ENCODE data around the gene UCP3. TPM values are rescaled to one million over a fixed set of nuclear protein-coding genes. Genes with fewer than 3 reads are reported as not detected.

The UCP3 gene
- total RNA-seq, 1 experiment from 2014 or later: 1.3 TPM

DNA sequence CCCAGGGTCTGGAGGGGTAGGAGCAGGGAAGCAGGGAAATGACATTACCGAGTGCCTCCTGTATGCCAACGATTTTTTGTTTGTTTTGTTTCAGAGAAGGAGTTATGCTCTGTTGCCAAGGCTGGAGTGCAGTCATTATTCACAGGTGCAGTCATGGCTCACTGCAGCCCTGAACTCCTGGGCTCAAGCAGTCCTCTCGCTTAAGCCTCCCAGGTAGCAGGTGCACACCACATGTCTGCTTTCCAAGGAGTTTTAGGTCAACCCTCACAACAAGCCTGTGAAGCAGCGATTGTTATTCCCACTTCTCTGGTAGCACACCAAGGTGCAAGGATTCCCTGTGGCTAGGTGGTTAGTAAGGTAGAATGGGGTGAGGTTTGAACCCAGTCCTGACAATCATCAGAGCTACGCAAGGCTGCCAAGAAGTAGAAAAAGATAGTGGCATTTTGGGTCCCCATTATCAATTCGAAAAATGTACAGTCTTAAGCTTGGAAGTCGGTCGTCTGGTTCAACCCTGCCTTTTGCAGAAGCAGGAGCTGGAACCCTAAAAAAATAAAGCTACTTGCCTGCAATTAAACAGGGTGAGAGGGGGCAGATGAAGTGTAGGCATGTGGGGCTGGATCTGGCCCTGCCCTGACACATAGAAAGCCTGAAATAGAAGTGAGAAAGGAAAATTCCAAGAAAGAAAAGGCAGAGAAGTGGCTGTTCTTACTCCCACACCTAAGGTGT is 9.1 kb downstream of the UCP3 start:
- POLR2A ChIA-PET: no interaction called here
- RAD21 ChIA-PET (ENCODE audit: low non-redundant PET in 1 of 2, low total read pairs in 2 of 2, uncharacterized antibody in 2 of 2, unreplicated experiment in 2 of 2): no interaction called here
- no peaks in the 10 kb centered on the region for H4K20me1 ChIP-seq (ENCODE audit: insufficient read depth)
- no TSS peak for BruUV-seq (replicated peaks)
- TF ChIP-seq, protein P1, sequence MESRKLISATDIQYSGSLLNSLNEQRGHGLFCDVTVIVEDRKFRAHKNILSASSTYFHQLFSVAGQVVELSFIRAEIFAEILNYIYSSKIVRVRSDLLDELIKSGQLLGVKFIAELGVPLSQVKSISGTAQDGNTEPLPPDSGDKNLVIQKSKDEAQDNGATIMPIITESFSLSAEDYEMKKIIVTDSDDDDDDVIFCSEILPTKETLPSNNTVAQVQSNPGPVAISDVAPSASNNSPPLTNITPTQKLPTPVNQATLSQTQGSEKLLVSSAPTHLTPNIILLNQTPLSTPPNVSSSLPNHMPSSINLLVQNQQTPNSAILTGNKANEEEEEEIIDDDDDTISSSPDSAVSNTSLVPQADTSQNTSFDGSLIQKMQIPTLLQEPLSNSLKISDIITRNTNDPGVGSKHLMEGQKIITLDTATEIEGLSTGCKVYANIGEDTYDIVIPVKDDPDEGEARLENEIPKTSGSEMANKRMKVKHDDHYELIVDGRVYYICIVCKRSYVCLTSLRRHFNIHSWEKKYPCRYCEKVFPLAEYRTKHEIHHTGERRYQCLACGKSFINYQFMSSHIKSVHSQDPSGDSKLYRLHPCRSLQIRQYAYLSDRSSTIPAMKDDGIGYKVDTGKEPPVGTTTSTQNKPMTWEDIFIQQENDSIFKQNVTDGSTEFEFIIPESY (IDR thresholded peaks at IDR 0.05; ENCODE audit: extremely low read depth, insufficient replicate concordance, low read length): no peak
- no peak for TF ChIP-seq EZH2phosphoT487 (IDR thresholded peaks at IDR 0.05; ENCODE audit: borderline replicate concordance)
- no peak for TF ChIP-seq ATF3 (IDR thresholded peaks at IDR 0.05)
- TF ChIP-seq ELF1 (IDR thresholded peaks at IDR 0.05; ENCODE audit: borderline replicate concordance, low read depth): no peak
- TF ChIP-seq SIN3A (IDR thresholded peaks at IDR 0.05; ENCODE audit: low read depth): no peak
- no peak for TF ChIP-seq FOSL1 (IDR thresholded peaks at IDR 0.05; ENCODE audit: low read depth)
- TF ChIP-seq, protein P2, sequence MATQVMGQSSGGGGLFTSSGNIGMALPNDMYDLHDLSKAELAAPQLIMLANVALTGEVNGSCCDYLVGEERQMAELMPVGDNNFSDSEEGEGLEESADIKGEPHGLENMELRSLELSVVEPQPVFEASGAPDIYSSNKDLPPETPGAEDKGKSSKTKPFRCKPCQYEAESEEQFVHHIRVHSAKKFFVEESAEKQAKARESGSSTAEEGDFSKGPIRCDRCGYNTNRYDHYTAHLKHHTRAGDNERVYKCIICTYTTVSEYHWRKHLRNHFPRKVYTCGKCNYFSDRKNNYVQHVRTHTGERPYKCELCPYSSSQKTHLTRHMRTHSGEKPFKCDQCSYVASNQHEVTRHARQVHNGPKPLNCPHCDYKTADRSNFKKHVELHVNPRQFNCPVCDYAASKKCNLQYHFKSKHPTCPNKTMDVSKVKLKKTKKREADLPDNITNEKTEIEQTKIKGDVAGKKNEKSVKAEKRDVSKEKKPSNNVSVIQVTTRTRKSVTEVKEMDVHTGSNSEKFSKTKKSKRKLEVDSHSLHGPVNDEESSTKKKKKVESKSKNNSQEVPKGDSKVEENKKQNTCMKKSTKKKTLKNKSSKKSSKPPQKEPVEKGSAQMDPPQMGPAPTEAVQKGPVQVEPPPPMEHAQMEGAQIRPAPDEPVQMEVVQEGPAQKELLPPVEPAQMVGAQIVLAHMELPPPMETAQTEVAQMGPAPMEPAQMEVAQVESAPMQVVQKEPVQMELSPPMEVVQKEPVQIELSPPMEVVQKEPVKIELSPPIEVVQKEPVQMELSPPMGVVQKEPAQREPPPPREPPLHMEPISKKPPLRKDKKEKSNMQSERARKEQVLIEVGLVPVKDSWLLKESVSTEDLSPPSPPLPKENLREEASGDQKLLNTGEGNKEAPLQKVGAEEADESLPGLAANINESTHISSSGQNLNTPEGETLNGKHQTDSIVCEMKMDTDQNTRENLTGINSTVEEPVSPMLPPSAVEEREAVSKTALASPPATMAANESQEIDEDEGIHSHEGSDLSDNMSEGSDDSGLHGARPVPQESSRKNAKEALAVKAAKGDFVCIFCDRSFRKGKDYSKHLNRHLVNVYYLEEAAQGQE (IDR thresholded peaks at IDR 0.05; ENCODE audit: low read depth): no peak
- TF ChIP-seq JUND (IDR thresholded peaks at IDR 0.05): no peak
- no peak for TF ChIP-seq CBX3 (IDR thresholded peaks at IDR 0.05; ENCODE audit: low read depth)
- no peak for TF ChIP-seq EGR1 (IDR thresholded peaks at IDR 0.05; ENCODE audit: low read depth)
- no peaks in the 10 kb centered on the region for H3K9me2 ChIP-seq (ENCODE audit: insufficient read depth)
- ATAC-seq: no peak
- H3K27me3 ChIP-seq (ENCODE audit: insufficient read depth, low read length): no peaks in the 10 kb centered on the region
- CTCF ChIA-PET: no interaction called here
- intact Hi-C loops (cut with micrococcal nuclease): no loop called here
- no peaks in the 10 kb centered on the region for H3K36me3 ChIP-seq (ENCODE audit: control insufficient read depth in 1 of 2, insufficient read depth in 2 of 2, low read length in 2 of 2)
- H3K4me3 ChIP-seq (replicated peaks in 1 of 2; ENCODE audit: low read depth in 1 of 2, low read length in 2 of 2): no peak overlapping the region
- no peak for DNase-seq (ENCODE audit: low read depth, low spot score)
- no peak overlapping the region for H2AFZ ChIP-seq (ENCODE audit: low read depth, low read length, poor library complexity, severe bottlenecking)
- no peaks in the 10 kb centered on the region for H3K9me3 ChIP-seq (ENCODE audit: control insufficient read depth in 1 of 2, insufficient read depth in 1 of 2, low read depth in 1 of 2, low read length in 2 of 2)
- no peak overlapping the region for H3K27ac ChIP-seq (ENCODE audit: low read depth, low read length)
- no peak overlapping the region for H3K4me2 ChIP-seq (ENCODE audit: low read length)
- H3K79me2 ChIP-seq (ENCODE audit: insufficient read depth, low read length): no peaks in the 10 kb centered on the region
- H3K4me1 ChIP-seq (ENCODE audit: control insufficient read depth in 1 of 2, insufficient read depth in 2 of 2, low read length in 2 of 2): no peaks in the 10 kb centered on the region
- no peak overlapping the region for H3K9ac ChIP-seq (ENCODE audit: low read length)

All from HCT116 (cell line).